Measurements from ENCODE around the gene CTSW.

The CTSW gene

GRCh38 chr11:65872586-65873317, 6.9 kb upstream of the CTSW start, which contains the start of gene EFEMP2:
Gene EFEMP2, minus strand, starts transcription at chr11:65872800. Its CDS starts 446 bp downstream, at chr11:65872354.
- Histone ChIP-seq H3K9me3 (ENCODE audit: control insufficient read depth, insufficient read depth, low read depth, low read length) (no peaks in the 10 kb centered on the region), H3K36me3 (ENCODE audit: control insufficient read depth in 2 of 2, insufficient read depth in 1 of 2, low read length in 2 of 2) (peaks cover 0 to 8% of the 10 kb centered on the region in 2 experiments; a peak in 1 of 3 replicates), H3K4me1 (ENCODE audit: control insufficient read depth, insufficient read depth, low read length) (no peaks in the 10 kb centered on the region), H3K4me3 (ENCODE audit: low read depth, low read length) (peak within 1 kb of the TSS; percentile 44), H3K27ac (ENCODE audit: extremely low read depth, low read depth, low read length) (no peak within 1 kb of the TSS)
- POLR2A ChIA-PET: interaction anchor here (1.1 to 6.6 kb wide), 5 partner anchors 12 to 16 kb away, joined by 3 to 111 read pairs (median 9); partner anchors contain the start of genes CFL1, FIBP and MUS81
- CTCF ChIA-PET: interaction anchor here (0.6 to 4.2 kb wide), 7 partner anchors 12 to 272 kb away, joined by 3 to 37 read pairs (median 17); partner anchors contain the start of genes CCDC85B, FIBP and MUS81
- no peak for TF ChIP-seq ZNF18 (tag by site-specific recombination; IDR thresholded peaks at IDR 0.05)
- no peak for TF ChIP-seq PRDM2 (tag by site-specific recombination; IDR thresholded peaks at IDR 0.05; ENCODE audit: borderline replicate concordance)
- 0 out of 2 replicates have a peak, but pooled peaks have one; percentile 20 for TF ChIP-seq ZBTB20 (tag by site-specific recombination; IDR thresholded peaks at IDR 0.05)
- TF ChIP-seq ZSCAN5A (tag by site-specific recombination; IDR thresholded peaks at IDR 0.05): no peak
- TF ChIP-seq SP7 (tag by site-specific recombination; IDR thresholded peaks at IDR 0.05): no peak
- TF ChIP-seq ZFP41 (tag by site-specific recombination; IDR thresholded peaks at IDR 0.05; ENCODE audit: borderline replicate concordance): no peak

GRCh38 chr11:65873318-65874156, 6.1 kb upstream of the CTSW start:
- ChIA-PET POLR2A (interaction anchor here (0.6 to 2.3 kb wide), 8 partner anchors 11 to 44 kb away, joined by 3 to 13 read pairs (median 4); partner anchors contain the start of genes CCDC85B, FIBP and MUS81), CTCF (interaction anchor here (0.6 to 2.7 kb wide), 6 partner anchors 11 to 162 kb away, joined by 3 to 35 read pairs (median 12); partner anchors contain the start of genes AP5B1, CCDC85B, FIBP and MUS81)
- no peaks in the 10 kb centered on the region for H3K4me1 ChIP-seq (ENCODE audit: control insufficient read depth, insufficient read depth, low read length)
- no peaks in the 10 kb centered on the region for H3K9me3 ChIP-seq (ENCODE audit: control insufficient read depth, insufficient read depth, low read depth, low read length)
- H3K4me3 ChIP-seq (ENCODE audit: low read depth, low read length): peak overlapping the region; percentile 44
- H3K36me3 ChIP-seq (ENCODE audit: control insufficient read depth in 2 of 2, insufficient read depth in 1 of 2, low read length in 2 of 2): no peaks in the 10 kb centered on the region
- no peak overlapping the region for H3K27ac ChIP-seq (ENCODE audit: extremely low read depth, low read depth, low read length)
- peak; percentile 73; the same call in 1 of the 2 replicates for TF ChIP-seq ZNF121 (tag by site-specific recombination; IDR thresholded peaks at IDR 0.05)
- TF ChIP-seq ZNF140 (tag by site-specific recombination; IDR thresholded peaks at IDR 0.05): no peak
- TF ChIP-seq EGR2 (tag by site-specific recombination; IDR thresholded peaks at IDR 0.05; ENCODE audit: low read depth): peak; percentile 80
- peak; percentile 91 for TF ChIP-seq SP2 (tag by site-specific recombination; IDR thresholded peaks at IDR 0.05)
- peak; percentile 56 for TF ChIP-seq ZXDB (tag by site-specific recombination; IDR thresholded peaks at IDR 0.05)
- TF ChIP-seq BCL6B (tag by site-specific recombination; IDR thresholded peaks at IDR 0.05): no peak
- peak; percentile 57 for TF ChIP-seq ZBTB17 (tag by site-specific recombination; IDR thresholded peaks at IDR 0.05)
- no peak for TF ChIP-seq FEZF1 (tag by site-specific recombination; IDR thresholded peaks at IDR 0.05)
- TF ChIP-seq ZNF10 (tag by site-specific recombination; IDR thresholded peaks at IDR 0.05): peak; percentile 87
- no peak for TF ChIP-seq ZNF560 (tag by site-specific recombination; IDR thresholded peaks at IDR 0.05; ENCODE audit: borderline replicate concordance)
- peak; percentile 76 for TF ChIP-seq GLIS1 (tag by site-specific recombination; IDR thresholded peaks at IDR 0.05)
- no peak for TF ChIP-seq ATF2 (tag by site-specific recombination; IDR thresholded peaks at IDR 0.05; ENCODE audit: low read depth)
- peak; percentile 33; the same call in 1 of the 2 replicates for TF ChIP-seq ZBTB8A (tag by site-specific recombination; IDR thresholded peaks at IDR 0.05)
- peak; percentile 99 for TF ChIP-seq KLF1 (tag by site-specific recombination; IDR thresholded peaks at IDR 0.05)

Data from HEK293 (cell line).